Occipital lobe (tissue), 3 donors: Measurements from ENCODE around the gene TMEM145. TPM values are rescaled to one million over a fixed set of nuclear protein-coding genes. Genes with fewer than 3 reads are reported as not detected.

ENCODE experiments used
- DNase-seq: peaks from one replicate; lab custom pipeline; 2025; lab: John Stamatoyannopoulos, UW
- small RNA-seq: library from RNA; depleted of rRNA; stranded (forward); fragments of <200 nt; gene quantifications from one replicate; pipeline ENCODE3, GENCODE V24; 2014
- total RNA-seq: library from RNA; depleted of rRNA; stranded (reverse); fragments of >200 nt; gene quantifications from one replicate; pipeline ENCODE4 v1.2.3, GENCODE V29; 2014

Gene TMEM145
- total RNA-seq, 1 donor from 2014 or later, result 47.1 TPM

GRCh38 chr19:42357290-42357689, 44.2 kb downstream of the TMEM145 start:
- DNase-seq, result no peak

GRCh38 chr19:42360787-42361544, 47.9 kb downstream of the TMEM145 start:
- DNase-seq, result no peak

GRCh38 chr19:42361545-42361910, 48.4 kb downstream of the TMEM145 start:
- DNase-seq, result no peak

GRCh38 chr19:42362342-42362741, 49.2 kb downstream of the TMEM145 start:
- DNase-seq, result no peak

- DNase-seq, result no peak
These were observed 49.9 kb downstream of the TMEM145 start for GRCh38 chr19:42362891-42363440.

GRCh38 chr19:42363614-42364346, 50.7 kb downstream of the TMEM145 start:
- DNase-seq, result no peak

GRCh38 chr19:42366673-42367072, 53.6 kb downstream of the TMEM145 start:
- DNase-seq, result no peak

- no peak for DNase-seq
These were observed 54.8 kb downstream of the TMEM145 start for GRCh38 chr19:42367929-42368328.

GRCh38 chr19:42368360-42368759, 55.3 kb downstream of the TMEM145 start:
- no peak for DNase-seq

GRCh38 chr19:42368765-42369164, 55.7 kb downstream of the TMEM145 start:
- no peak for DNase-seq

- DNase-seq, result no peak
These were observed 56.4 kb downstream of the TMEM145 start for GRCh38 chr19:42369433-42370067.

GRCh38 chr19:42370068-42370520, 57.0 kb downstream of the TMEM145 start:
- DNase-seq, result no peak

GRCh38 chr19:42370626-42371175, 57.6 kb downstream of the TMEM145 start:
- DNase-seq, result no peak

Small RNA genes within 50 kb of the gene (small RNA-seq; reads per million reads assigned to genes)
- gene MIR8077, result not detected

Other genes with a start within 250 kb of the TMEM145 start
- 20.0 TPM for gene GRIK5, start 243.1 kb upstream of the TMEM145 start, total RNA-seq
- gene ZNF574, start 237.1 kb upstream of the TMEM145 start, total RNA-seq, result 11.1 TPM
- 3.0 TPM for gene POU2F2, start 180.9 kb upstream of the TMEM145 start, total RNA-seq
- 20.4 TPM for gene DEDD2, start 95.6 kb upstream of the TMEM145 start, total RNA-seq
- gene ZNF526, start 93.0 kb upstream of the TMEM145 start, total RNA-seq, result 6.4 TPM
- gene GSK3A, start 70.7 kb upstream of the TMEM145 start, total RNA-seq, result 19.7 TPM
- 7.8 TPM for gene ERF, start 58.2 kb upstream of the TMEM145 start, total RNA-seq
- 19.5 TPM for gene CIC, start 44.1 kb upstream of the TMEM145 start, total RNA-seq
- 1.4 TPM for gene PRR19, start 11.2 kb upstream of the TMEM145 start, total RNA-seq
- gene PAFAH1B3, start 10.7 kb upstream of the TMEM145 start, total RNA-seq, result 198 TPM
- gene MEGF8, start 12.3 kb downstream of the TMEM145 start, total RNA-seq, result 43.7 TPM
- gene CNFN, start 77.0 kb downstream of the TMEM145 start, total RNA-seq, result not detected
- gene LIPE, start 114.1 kb downstream of the TMEM145 start, total RNA-seq, result 9.2 TPM
- 0.31 TPM for gene CXCL17, start 129.6 kb downstream of the TMEM145 start, total RNA-seq
- gene CEACAM1, start 215.2 kb downstream of the TMEM145 start, total RNA-seq, result not detected